Esophagus squamous epithelium (tissue), 5 donors: ENCODE results near the gene ANKRD63. TPM values are rescaled to one million over a fixed set of nuclear protein-coding genes. Genes with fewer than 3 reads are reported as not detected.

ENCODE experiments used
- DNase-seq: peaks from one replicate; lab custom pipeline; 2025; lab: John Stamatoyannopoulos, UW
- H3K27ac ChIP-seq, 4 donors: fragments of 200-600 bp; sonication (generic); one replicate each; pipeline ENCODE4 v1.5.1; 2016 to 2019; ENCODE audit warnings: mild to moderate bottlenecking in 1 of 4
- H3K27me3 ChIP-seq, 4 donors: fragments of 200-600 bp; sonication (generic); 1 replicate in 3 of 4; 2 replicates in 1 of 4; pipeline versions ENCODE4 v1.5.1 to v1.6.0; 2017 to 2021; ENCODE audit warnings: antibody characterized with exemption in 1 of 4
- H3K36me3 ChIP-seq, 3 donors: fragments of 200-600 bp; sonication (generic); one replicate each; pipeline ENCODE4 v1.5.1; 2016 to 2019
- H3K4me1 ChIP-seq, 3 donors: fragments of 200-600 bp; sonication (generic); one replicate each; pipeline ENCODE4 v1.5.1; 2017 to 2019
- H3K4me3 ChIP-seq, 4 donors: fragments of 200-600 bp; sonication (generic); 1 replicate in 3 of 4; 2 replicates in 1 of 4; pipeline ENCODE4 v1.5.1; 2016 to 2019; ENCODE audit warnings: mild to moderate bottlenecking in 2 of 4, moderate library complexity in 1 of 4
- H3K9me3 ChIP-seq, 3 donors: fragments of 200-600 bp; sonication (generic); one replicate each; pipeline ENCODE4 v1.5.1; 2016 to 2019
- CTCF ChIP-seq, 6 experiments: fragments of 450-650 bp in 4 of 6; fragments of 200-600 bp in 2 of 6; sonication (generic) in 2 of 6; IDR thresholded peaks; one replicate each; pipeline ENCODE4 v1.5.1; 2016 to 2019; ENCODE audit warnings: antibody characterized with exemption in 6 of 6, mild to moderate bottlenecking in 4 of 6, moderate library complexity in 4 of 6
- POLR2A ChIP-seq, 4 donors: fragments of 450-650 bp; IDR thresholded peaks; one replicate each; pipeline ENCODE4 v1.6.1; 2017; ENCODE audit warnings: antibody characterized with exemption in 4 of 4, mild to moderate bottlenecking in 4 of 4, moderate library complexity in 3 of 4
- WGBS, 2 donors: methylation state at CpG; one replicate each; pipeline ENCODE4 v1.1.5; 2018; 5-methylcytosine and 5-hydroxymethylcytosine counted together
- intact Hi-C: fragments of 100-400 bp; cut with DNase I; formaldehyde crosslinking; loops from one replicate; pipeline ENCODE4 v1.15.0; 2022
- total RNA-seq, 4 donors: library from RNA; depleted of rRNA; stranded (reverse); fragments of >200 nt; gene quantifications; one replicate each; pipeline ENCODE4 v1.1.0, GENCODE V29; 2016
- donor health status: DM: yes; HTN: yes; CAD: no.

Gene ANKRD63
- total RNA-seq, 4 donors from 2014 or later, result not detected

- peaks cover 9 to 31% (median 11%) of the 10 kb centered on the region in 4 donors for H3K27me3 ChIP-seq
- peaks cover 5 to 27% (median 6%) of the 10 kb centered on the region in 3 donors for H3K4me1 ChIP-seq
- H3K9me3 ChIP-seq, result no peaks in the 10 kb centered on the region
- no peak overlapping the region for H3K27ac ChIP-seq
- TF ChIP-seq CTCF (IDR thresholded peaks at IDR 0.05) (no peak), POLR2A (IDR thresholded peaks at IDR 0.05) (no peak)
- no peak for DNase-seq
- no peak overlapping the region for H3K4me3 ChIP-seq
- 74 to 86% methylated on average over 3 to 5 of the region's 5 CpGs for WGBS, 2 donors
- H3K36me3 ChIP-seq, result peaks cover 8 to 69% (median 9%) of the 10 kb centered on the region in 3 donors
- intact Hi-C loops, result loop anchor here (10.0 kb wide), 1 partner anchor 231 kb away; no protein-coding TSS in a partner anchor
Measured at GRCh38 chr15:40275523-40275922, 7.3 kb downstream of the ANKRD63 start.

DNA sequence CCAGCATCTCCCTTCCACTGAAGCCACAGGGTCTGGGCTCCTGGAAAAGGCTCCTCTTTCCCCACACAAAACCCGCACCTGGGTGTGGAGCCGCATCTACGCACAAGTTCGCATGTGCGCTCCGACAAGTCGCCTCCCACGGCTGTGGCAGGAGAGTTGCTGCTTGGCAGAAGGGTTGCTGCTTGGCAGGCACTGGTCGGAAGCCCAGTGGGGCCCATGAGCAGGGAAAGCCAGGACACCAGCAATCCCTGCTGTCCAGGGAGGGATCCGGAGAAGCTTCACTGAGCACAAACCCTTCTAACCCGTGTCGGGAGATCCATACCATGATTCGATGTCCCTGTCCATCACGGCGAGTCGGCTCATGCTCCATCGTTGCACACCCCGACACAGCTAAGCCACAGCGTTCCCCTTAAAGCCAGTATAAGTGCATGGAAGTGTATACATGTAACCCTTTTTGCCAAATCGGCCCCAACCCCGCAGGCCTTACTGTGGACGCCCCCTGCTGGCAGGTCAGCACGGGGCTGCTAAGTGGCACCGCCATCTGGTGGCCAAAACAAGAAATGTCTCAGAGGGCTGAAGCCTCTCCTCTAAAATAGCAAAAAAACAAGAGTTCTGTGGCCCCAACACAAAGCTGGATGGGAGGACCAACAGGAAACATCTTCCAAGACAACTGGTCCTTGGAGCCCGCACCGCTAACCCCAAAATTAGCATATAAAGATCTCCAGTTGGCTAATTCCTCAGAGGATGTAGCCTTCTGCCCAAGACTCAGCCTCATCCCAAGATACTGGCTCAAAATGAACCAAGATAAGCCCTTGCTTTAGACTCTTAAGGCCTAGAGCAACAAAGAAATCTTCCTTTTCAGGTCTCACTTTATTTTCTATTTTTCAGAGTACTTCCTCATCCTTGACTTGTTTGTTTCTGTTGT, 8.3 kb downstream of the ANKRD63 start:
- 19 to 20% methylated on average over 4 to 16 of the region's 26 CpGs for WGBS, 2 donors
- Histone ChIP-seq H3K27me3 (peaks cover 0 to 22% (median 2%) of the 10 kb centered on the region in 4 donors), H3K9me3 (no peaks in the 10 kb centered on the region), H3K4me1 (peaks cover 2 to 19% (median 3%) of the 10 kb centered on the region in 3 donors), H3K4me3 (no peak overlapping the region), H3K27ac (no peak overlapping the region), H3K36me3 (peaks cover 8 to 78% (median 9%) of the 10 kb centered on the region in 3 donors)
- no peak for TF ChIP-seq POLR2A (IDR thresholded peaks at IDR 0.05)
- peak; percentile 99 to 100 (median 100) for TF ChIP-seq CTCF (IDR thresholded peaks at IDR 0.05)
- intact Hi-C loops, result loop anchor here (10.0 kb wide), 1 partner anchor 230 kb away; no protein-coding TSS in a partner anchor
- peak; percentile 42 for DNase-seq

GRCh38 chr15:40273428-40273827, 9.4 kb downstream of the ANKRD63 start:
- Histone ChIP-seq H3K4me3 (no peak overlapping the region), H3K36me3 (peaks cover 8 to 90% (median 9%) of the 10 kb centered on the region in 3 donors), H3K27me3 (peaks cover 0 to 11% (median 0%) of the 10 kb centered on the region in 4 donors), H3K27ac (no peak overlapping the region), H3K9me3 (no peaks in the 10 kb centered on the region), H3K4me1 (peaks cover 0 to 12% (median 0%) of the 10 kb centered on the region in 3 donors)
- TF ChIP-seq POLR2A (IDR thresholded peaks at IDR 0.05) (no peak), CTCF (IDR thresholded peaks at IDR 0.05) (no peak)
- WGBS, 2 donors, result 78% methylated on average over 7 to 9 of the region's 9 CpGs
- intact Hi-C loops, result loop anchor here (2.0 to 10.0 kb wide), 2 partner anchors 53 to 229 kb away; no protein-coding TSS in a partner anchor
- no peak for DNase-seq

- Histone ChIP-seq H3K27me3 (peaks cover 0 to 3% (median 0%) of the 10 kb centered on the region in 4 donors), H3K4me3 (no peak overlapping the region), H3K27ac (no peak overlapping the region), H3K36me3 (peaks cover 9 to 93% (median 16%) of the 10 kb centered on the region in 3 donors), H3K9me3 (no peaks in the 10 kb centered on the region), H3K4me1 (peaks cover 0 to 8% (median 0%) of the 10 kb centered on the region in 3 donors)
- TF ChIP-seq CTCF (IDR thresholded peaks at IDR 0.05) (no peak), POLR2A (IDR thresholded peaks at IDR 0.05) (no peak)
- intact Hi-C loops, result loop anchor here (2.0 to 10.0 kb wide), 2 partner anchors 52 to 228 kb away; no protein-coding TSS in a partner anchor
- WGBS, 2 donors, result 54 to 87% methylated on average over 9 to 10 of the region's 20 CpGs
- no peak for DNase-seq
Measured at GRCh38 chr15:40272485-40273056, 10.3 kb downstream of the ANKRD63 start.
